ENCODE data around the gene SLC13A3. TPM values are rescaled to one million over a fixed set of nuclear protein-coding genes. Genes with fewer than 3 reads are reported as not detected.

The SLC13A3 gene
- total RNA-seq, 4 donors from 2014 or later = 5.7 to 11.6 (median 9.3) TPM

DNA sequence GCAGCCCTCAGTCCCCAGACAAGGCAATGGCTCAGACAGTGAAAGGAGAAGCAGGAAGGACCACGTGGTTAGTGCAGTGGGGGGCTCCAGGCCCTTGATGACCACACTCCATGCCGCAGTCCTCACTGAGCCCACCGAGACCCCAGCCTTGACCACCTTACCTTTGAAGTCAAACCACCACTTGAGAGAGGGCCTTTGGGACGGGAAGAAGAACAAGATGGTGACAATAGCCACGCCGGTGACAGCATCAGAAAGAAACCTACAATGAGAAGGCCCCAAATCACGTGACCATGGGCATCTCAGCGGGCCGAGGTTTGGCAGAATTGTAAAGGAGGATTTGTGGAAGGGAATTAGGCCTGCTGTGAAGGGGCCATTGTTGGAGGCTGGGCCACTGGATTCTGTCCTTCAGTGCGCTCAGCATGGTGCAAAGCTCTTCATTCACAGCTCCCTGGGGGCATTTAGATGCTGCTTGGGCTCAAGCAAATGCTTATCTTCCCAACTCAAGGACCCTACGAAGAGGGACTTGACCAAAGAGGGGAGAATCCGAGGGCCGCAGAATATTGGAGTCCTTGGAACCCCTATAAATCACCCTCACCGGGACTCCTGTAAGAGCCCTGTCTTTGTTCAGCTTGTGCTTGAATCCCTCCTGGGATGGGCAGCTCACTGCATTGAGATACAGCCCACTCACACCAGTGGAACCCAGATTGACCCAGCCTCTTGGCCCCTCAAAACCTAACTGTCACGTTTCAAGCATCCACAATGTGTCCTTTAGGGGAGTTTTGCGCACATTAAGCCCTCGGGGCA lies 67.6 kb downstream of the SLC13A3 start:
- H3K27ac ChIP-seq = no peak overlapping the region
- TF ChIP-seq EP300 (IDR thresholded peaks at IDR 0.05) (no peak), POLR2A (IDR thresholded peaks at IDR 0.05) (no peak)
- TF ChIP-seq, protein P1, sequence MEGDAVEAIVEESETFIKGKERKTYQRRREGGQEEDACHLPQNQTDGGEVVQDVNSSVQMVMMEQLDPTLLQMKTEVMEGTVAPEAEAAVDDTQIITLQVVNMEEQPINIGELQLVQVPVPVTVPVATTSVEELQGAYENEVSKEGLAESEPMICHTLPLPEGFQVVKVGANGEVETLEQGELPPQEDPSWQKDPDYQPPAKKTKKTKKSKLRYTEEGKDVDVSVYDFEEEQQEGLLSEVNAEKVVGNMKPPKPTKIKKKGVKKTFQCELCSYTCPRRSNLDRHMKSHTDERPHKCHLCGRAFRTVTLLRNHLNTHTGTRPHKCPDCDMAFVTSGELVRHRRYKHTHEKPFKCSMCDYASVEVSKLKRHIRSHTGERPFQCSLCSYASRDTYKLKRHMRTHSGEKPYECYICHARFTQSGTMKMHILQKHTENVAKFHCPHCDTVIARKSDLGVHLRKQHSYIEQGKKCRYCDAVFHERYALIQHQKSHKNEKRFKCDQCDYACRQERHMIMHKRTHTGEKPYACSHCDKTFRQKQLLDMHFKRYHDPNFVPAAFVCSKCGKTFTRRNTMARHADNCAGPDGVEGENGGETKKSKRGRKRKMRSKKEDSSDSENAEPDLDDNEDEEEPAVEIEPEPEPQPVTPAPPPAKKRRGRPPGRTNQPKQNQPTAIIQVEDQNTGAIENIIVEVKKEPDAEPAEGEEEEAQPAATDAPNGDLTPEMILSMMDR (IDR thresholded peaks at IDR 0.05) = no peak
- H3K36me3 ChIP-seq = peaks cover 0 to 9% (median 0%) of the 10 kb centered on the region in 3 donors
- H3K9me3 ChIP-seq = no peaks in the 10 kb centered on the region
- no peaks in the 10 kb centered on the region for H3K27me3 ChIP-seq
- DNase-seq (ENCODE audit: low spot score in 2 of 2) = no peak
- WGBS, 2 donors = 64% methylated on average over 17 of the region's 17 CpGs
- no peaks in the 10 kb centered on the region for H3K4me1 ChIP-seq
- no peak overlapping the region for H3K4me3 ChIP-seq

DNA sequence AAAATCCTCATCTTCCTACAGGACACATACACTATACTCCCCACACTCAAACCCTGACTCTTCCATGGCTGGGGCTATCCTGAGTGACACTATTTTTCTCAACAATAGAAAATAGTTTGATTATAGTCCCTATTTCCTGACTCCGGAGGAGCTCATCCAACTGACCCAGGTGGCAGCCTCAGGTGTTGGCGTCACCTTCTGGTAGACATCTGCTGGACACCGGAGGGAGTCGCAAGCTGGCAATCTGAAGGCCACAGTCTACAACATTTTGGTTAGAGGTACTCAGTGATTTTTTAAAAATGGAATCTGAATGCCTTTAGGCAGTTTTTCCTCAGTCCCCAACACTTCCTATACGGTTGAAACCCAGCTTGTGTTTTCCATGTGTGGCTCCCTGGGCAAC lies 68.6 kb downstream of the SLC13A3 start:
- no peak overlapping the region for H3K4me3 ChIP-seq

DNA sequence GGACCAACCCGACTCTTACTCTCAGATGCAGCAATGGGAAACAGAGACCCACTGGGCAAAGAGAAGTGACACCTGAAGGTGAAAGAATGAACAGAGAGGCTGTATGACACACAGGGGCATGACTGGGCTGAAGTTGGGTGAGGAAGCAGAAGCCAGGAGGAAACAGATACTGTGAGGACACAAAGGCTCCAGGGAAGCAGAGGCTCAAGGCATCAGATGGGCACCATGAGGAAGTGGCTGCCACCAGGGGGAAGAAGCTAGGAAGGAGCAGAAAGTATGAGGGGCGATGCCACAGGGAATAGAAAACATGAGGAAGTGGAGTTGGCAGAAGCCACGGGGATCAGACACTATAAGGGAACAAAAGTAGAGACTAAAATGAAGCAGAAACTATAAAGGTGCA lies 69.9 kb downstream of the SLC13A3 start:
- Histone ChIP-seq H3K27ac (no peak overlapping the region), H3K9me3 (no peaks in the 10 kb centered on the region), H3K36me3 (no peaks in the 10 kb centered on the region), H3K4me1 (peaks cover 0 to 6% (median under 1%) of the 10 kb centered on the region in 4 donors), H3K4me3 (no peak overlapping the region), H3K27me3 (no peaks in the 10 kb centered on the region)
- DNase-seq (ENCODE audit: low spot score in 2 of 2) = no peak
- no peak for TF ChIP-seq EP300 (IDR thresholded peaks at IDR 0.05)
- no peak for TF ChIP-seq POLR2A (IDR thresholded peaks at IDR 0.05)
- TF ChIP-seq, protein P1 (IDR thresholded peaks at IDR 0.05) = no peak
- 80 to 83% methylated on average over 3 of the region's 3 CpGs for WGBS, 2 donors

More for the DNA sequence above, 68.6 kb downstream of the SLC13A3 start:
- H3K9me3 ChIP-seq = no peaks in the 10 kb centered on the region
- WGBS, 2 donors = 88 to 93% methylated on average over 5 of the region's 5 CpGs
- no peaks in the 10 kb centered on the region for H3K36me3 ChIP-seq
- H3K27ac ChIP-seq = no peak overlapping the region
- no peaks in the 10 kb centered on the region for H3K4me1 ChIP-seq
- no peak for TF ChIP-seq POLR2A (IDR thresholded peaks at IDR 0.05)
- TF ChIP-seq, protein P1 (IDR thresholded peaks at IDR 0.05) = no peak
- no peak for TF ChIP-seq EP300 (IDR thresholded peaks at IDR 0.05)
- no peaks in the 10 kb centered on the region for H3K27me3 ChIP-seq
- no peak for DNase-seq (ENCODE audit: low spot score in 2 of 2)

DNA sequence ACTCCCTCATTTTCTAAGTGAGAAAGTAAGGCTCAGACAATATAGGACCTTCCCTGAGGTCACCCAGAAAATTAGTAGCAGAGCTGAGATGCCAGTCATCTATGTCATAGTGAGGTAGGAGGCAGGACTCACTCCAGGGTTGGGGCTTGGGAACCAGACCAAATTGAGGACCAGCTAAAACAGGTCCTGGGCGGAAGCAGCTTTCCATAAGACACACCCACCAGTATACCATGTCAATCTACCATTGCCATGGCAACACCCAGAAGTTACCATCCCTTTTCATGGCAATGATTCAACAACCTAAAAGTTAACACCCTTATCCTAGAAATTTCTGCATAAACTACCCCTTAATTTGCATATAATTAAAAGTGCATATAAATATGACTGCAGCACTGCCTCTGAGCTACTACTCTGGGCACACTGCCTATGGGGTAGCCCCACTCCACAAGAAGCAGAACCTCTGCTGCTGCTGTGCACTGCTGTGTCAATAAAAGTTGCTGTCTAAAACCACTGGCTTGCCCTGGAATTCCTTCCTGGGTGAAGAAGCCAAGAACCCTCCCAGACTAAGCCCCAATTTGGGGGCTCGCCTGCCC lies 70.5 kb downstream of the SLC13A3 start:
- H3K36me3 ChIP-seq = no peaks in the 10 kb centered on the region
- H3K27me3 ChIP-seq = no peaks in the 10 kb centered on the region
- 89 to 97% methylated on average over 2 of the region's 2 CpGs for WGBS, 2 donors
- DNase-seq (ENCODE audit: low spot score in 2 of 2) = no peak
- no peak overlapping the region for H3K4me3 ChIP-seq
- no peaks in the 10 kb centered on the region for H3K9me3 ChIP-seq
- TF ChIP-seq, protein P1 (IDR thresholded peaks at IDR 0.05) = no peak
- TF ChIP-seq POLR2A (IDR thresholded peaks at IDR 0.05) (no peak), EP300 (IDR thresholded peaks at IDR 0.05) (no peak)
- peaks cover 0 to 12% (median 3%) of the 10 kb centered on the region in 4 donors for H3K4me1 ChIP-seq
- no peak overlapping the region for H3K27ac ChIP-seq

DNA sequence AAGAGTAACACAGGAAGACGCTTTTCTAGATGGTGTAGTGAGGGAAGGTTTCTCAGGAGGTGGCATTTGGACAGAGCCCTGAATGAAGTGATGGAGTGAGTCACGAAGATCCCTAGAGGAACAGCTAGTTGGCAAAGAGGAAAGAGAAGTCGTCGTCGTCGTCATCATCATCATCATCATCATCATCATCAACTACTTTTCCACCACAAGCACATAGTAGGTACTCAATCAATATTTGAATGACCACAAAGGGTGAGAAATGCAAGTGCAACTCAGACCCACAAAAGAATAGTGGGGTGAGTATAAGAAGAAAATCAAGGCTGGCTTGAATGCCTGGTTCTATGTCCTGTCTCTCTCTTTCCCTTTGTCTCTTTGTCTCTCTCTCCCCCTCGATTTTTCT lies 72.5 kb downstream of the SLC13A3 start:
- H3K4me1 ChIP-seq = peaks cover 0 to 31% (median 3%) of the 10 kb centered on the region in 4 donors
- no peak overlapping the region for H3K4me3 ChIP-seq
- WGBS, 2 donors = 83 to 85% methylated on average over 7 of the region's 7 CpGs
- no peak for DNase-seq (ENCODE audit: low spot score in 2 of 2)
- no peaks in the 10 kb centered on the region for H3K27me3 ChIP-seq
- H3K27ac ChIP-seq = no peak overlapping the region
- H3K9me3 ChIP-seq = no peaks in the 10 kb centered on the region
- TF ChIP-seq, protein P1 (IDR thresholded peaks at IDR 0.05) = no peak
- no peak for TF ChIP-seq POLR2A (IDR thresholded peaks at IDR 0.05)
- no peak for TF ChIP-seq EP300 (IDR thresholded peaks at IDR 0.05)
- H3K36me3 ChIP-seq = no peaks in the 10 kb centered on the region

Data from tibial nerve (tissue), 4 donors.